GM12875 (cell line): Measurements from ENCODE around the gene MVB12B.

Source experiments
- H3K4me3 ChIP-seq: one replicate; pipeline ENCODE4 v1.5.1; 2011; ENCODE audit warnings: low read depth, low read length, control low read depth
- CTCF ChIP-seq: IDR thresholded peaks from 2 replicates; pipeline ENCODE4 v1.5.1; 2011; ENCODE audit warnings: low read depth, mild to moderate bottlenecking, control low read depth, inconsistent platforms, low read length, moderate library complexity, borderline replicate concordance; ENCODE audit not compliant: insufficient read depth

Gene MVB12B

GRCh38 chr9:126491949-126492348, 165.3 kb downstream of the MVB12B start:
- no peak overlapping the region for H3K4me3 ChIP-seq
- no peak for TF ChIP-seq CTCF

- no peak for TF ChIP-seq CTCF
- no peak overlapping the region for H3K4me3 ChIP-seq
Measured at GRCh38 chr9:126494264-126494663, 167.6 kb downstream of the MVB12B start.

GRCh38 chr9:126494746-126495145, 168.1 kb downstream of the MVB12B start:
- no peak overlapping the region for H3K4me3 ChIP-seq
- no peak for TF ChIP-seq CTCF

GRCh38 chr9:126495411-126496180, 169.0 kb downstream of the MVB12B start:
- TF ChIP-seq CTCF = no peak
- no peak overlapping the region for H3K4me3 ChIP-seq

- no peak overlapping the region for H3K4me3 ChIP-seq
- TF ChIP-seq CTCF = no peak
Measured at GRCh38 chr9:126496181-126496576, 169.6 kb downstream of the MVB12B start.

- no peak overlapping the region for H3K4me3 ChIP-seq
- no peak for TF ChIP-seq CTCF
Measured at GRCh38 chr9:126496781-126497659, 170.4 kb downstream of the MVB12B start.
